Ovary (tissue), 3 donors: Measurements from ENCODE around the gene PTPN14.

Experiments used
- CTCF ChIP-seq, 3 donors: fragments of 450-650 bp in 2 of 3; fragments of 200-600 bp in 1 of 3; IDR thresholded peaks; one replicate each; pipeline versions ENCODE4 v1.5.1 to v1.8.0; 2016 to 2022; ENCODE audit warnings: antibody characterized with exemption in 3 of 3, mild to moderate bottlenecking in 1 of 3
- EP300 ChIP-seq: sonication (generic); formaldehyde crosslinking; IDR thresholded peaks from one replicate; pipeline ENCODE4 v1.6.1; 2017; ENCODE audit warnings: antibody characterized with exemption
- POLR2A ChIP-seq: fragments of 450-650 bp; IDR thresholded peaks from one replicate; pipeline ENCODE4 v1.6.1; 2017; ENCODE audit warnings: antibody characterized with exemption, mild to moderate bottlenecking, moderate library complexity
- donor health status: DM: no; HTN: no; CAD: no.

- TF ChIP-seq CTCF (IDR thresholded peaks at IDR 0.05) (no peak), POLR2A (no peak), EP300 (no peak)
Measured at GRCh38 chr1:214494706-214495105, 56.7 kb downstream of the PTPN14 start.
